PC-3 (cell line): ENCODE data around the gene AKAP17A.

Experiments used
- EZH2phosphoT487 ChIP-seq: fragments of 300-600 bp; sonication (generic); IDR thresholded peaks from 2 replicates; pipeline ENCODE4 v1.6.1; 2018; ENCODE audit warnings: mild to moderate bottlenecking, antibody characterized with exemption, low read length, borderline replicate concordance
- TF ChIP-seq, protein P1 (sequence below): fragments of 300-600 bp; sonication (generic); conservative IDR thresholded peaks from 2 replicates; pipeline ENCODE4 v1.5.1; 2017; ENCODE audit warnings: antibody characterized with exemption, low read depth, mild to moderate bottlenecking, low read length

DNA sequence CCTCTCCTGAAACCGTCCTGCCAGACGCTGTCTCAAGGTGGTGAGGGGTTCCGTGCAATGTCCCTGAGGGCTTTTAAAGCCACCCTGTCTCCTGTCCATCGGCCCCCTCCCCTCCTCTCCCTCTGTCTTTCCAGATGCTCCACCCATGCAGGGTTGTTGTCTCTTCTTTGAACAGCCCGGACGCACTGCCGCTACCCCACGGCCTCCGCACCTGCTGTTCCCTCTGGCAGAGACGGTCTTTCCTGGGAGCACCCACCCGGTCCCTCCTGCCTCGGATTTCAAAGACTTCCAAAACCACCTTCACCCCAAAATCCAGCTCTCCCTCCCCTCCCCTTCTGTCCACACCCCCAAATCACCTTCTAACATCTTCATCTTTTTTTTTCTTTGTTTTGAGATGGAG, 19.3 kb downstream of the AKAP17A start:
- no peak for TF ChIP-seq EZH2phosphoT487
- TF ChIP-seq, protein P1, sequence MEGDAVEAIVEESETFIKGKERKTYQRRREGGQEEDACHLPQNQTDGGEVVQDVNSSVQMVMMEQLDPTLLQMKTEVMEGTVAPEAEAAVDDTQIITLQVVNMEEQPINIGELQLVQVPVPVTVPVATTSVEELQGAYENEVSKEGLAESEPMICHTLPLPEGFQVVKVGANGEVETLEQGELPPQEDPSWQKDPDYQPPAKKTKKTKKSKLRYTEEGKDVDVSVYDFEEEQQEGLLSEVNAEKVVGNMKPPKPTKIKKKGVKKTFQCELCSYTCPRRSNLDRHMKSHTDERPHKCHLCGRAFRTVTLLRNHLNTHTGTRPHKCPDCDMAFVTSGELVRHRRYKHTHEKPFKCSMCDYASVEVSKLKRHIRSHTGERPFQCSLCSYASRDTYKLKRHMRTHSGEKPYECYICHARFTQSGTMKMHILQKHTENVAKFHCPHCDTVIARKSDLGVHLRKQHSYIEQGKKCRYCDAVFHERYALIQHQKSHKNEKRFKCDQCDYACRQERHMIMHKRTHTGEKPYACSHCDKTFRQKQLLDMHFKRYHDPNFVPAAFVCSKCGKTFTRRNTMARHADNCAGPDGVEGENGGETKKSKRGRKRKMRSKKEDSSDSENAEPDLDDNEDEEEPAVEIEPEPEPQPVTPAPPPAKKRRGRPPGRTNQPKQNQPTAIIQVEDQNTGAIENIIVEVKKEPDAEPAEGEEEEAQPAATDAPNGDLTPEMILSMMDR, result no peak
